ENCODE data around the gene MTCH2.
A peak's percentile ranks its signal among the peaks of the same experiment; 100 is the strongest.

MTCH2 gene

DNA sequence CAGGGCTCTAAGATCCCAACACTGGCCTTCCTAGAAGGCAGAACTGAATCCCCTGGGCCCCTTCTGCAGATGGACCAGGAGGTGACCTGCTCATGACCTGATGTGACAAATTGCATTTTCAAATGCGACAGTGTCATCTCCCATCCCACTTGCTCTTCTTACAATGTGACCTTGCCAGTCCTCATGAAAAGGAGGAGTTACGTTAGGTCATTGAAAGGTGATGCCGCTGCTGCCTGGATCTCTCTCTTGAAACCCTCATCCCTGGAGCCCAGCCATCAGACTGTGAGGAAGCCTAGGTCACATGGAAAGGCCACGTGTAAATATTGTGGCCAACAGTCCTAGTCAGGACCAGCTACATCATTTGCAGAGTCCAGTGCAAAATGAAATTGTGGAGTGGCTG lies 42.5 kb downstream of the MTCH2 start:
- TF ChIP-seq, protein P1, sequence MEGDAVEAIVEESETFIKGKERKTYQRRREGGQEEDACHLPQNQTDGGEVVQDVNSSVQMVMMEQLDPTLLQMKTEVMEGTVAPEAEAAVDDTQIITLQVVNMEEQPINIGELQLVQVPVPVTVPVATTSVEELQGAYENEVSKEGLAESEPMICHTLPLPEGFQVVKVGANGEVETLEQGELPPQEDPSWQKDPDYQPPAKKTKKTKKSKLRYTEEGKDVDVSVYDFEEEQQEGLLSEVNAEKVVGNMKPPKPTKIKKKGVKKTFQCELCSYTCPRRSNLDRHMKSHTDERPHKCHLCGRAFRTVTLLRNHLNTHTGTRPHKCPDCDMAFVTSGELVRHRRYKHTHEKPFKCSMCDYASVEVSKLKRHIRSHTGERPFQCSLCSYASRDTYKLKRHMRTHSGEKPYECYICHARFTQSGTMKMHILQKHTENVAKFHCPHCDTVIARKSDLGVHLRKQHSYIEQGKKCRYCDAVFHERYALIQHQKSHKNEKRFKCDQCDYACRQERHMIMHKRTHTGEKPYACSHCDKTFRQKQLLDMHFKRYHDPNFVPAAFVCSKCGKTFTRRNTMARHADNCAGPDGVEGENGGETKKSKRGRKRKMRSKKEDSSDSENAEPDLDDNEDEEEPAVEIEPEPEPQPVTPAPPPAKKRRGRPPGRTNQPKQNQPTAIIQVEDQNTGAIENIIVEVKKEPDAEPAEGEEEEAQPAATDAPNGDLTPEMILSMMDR (conservative IDR thresholded peaks at IDR 0.05; ENCODE audit: low read depth, low read length): no peak
- no peak for DNase-seq (ENCODE audit: low read depth)
- no peak overlapping the region for H3K4me3 ChIP-seq (ENCODE audit: low read depth, low read length)

- TF ChIP-seq, protein P1 (conservative IDR thresholded peaks at IDR 0.05; ENCODE audit: low read depth, low read length): no peak
- no peak for DNase-seq (ENCODE audit: low read depth)
- no peak overlapping the region for H3K4me3 ChIP-seq (ENCODE audit: low read depth, low read length)
Measured at GRCh38 chr11:47595967-47596366, 46.4 kb downstream of the MTCH2 start.

DNA sequence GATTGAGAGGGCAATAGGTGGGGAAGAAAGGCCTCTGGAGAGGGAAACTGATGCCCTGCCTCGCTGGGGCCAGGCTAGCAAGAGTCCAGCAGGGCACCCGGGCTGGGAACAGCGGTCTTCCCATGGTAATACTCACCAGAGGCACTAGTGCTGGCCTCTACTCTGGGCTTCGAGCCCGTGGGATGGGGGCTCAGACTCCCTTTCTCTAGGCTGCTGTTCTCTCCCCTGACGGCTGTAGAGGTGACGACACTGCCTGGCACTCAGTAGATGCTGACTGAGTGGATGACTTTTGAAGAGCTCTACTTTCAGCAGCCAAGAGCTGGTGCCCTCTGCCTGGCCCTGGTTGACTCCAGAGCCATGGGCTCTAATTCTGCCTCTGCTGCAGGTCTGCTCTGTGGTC lies 47.3 kb downstream of the MTCH2 start:
- TF ChIP-seq, protein P1 (conservative IDR thresholded peaks at IDR 0.05; ENCODE audit: low read depth, low read length): no peak
- DNase-seq (ENCODE audit: low read depth): no peak
- H3K4me3 ChIP-seq (ENCODE audit: low read depth, low read length): no peak overlapping the region

DNA sequence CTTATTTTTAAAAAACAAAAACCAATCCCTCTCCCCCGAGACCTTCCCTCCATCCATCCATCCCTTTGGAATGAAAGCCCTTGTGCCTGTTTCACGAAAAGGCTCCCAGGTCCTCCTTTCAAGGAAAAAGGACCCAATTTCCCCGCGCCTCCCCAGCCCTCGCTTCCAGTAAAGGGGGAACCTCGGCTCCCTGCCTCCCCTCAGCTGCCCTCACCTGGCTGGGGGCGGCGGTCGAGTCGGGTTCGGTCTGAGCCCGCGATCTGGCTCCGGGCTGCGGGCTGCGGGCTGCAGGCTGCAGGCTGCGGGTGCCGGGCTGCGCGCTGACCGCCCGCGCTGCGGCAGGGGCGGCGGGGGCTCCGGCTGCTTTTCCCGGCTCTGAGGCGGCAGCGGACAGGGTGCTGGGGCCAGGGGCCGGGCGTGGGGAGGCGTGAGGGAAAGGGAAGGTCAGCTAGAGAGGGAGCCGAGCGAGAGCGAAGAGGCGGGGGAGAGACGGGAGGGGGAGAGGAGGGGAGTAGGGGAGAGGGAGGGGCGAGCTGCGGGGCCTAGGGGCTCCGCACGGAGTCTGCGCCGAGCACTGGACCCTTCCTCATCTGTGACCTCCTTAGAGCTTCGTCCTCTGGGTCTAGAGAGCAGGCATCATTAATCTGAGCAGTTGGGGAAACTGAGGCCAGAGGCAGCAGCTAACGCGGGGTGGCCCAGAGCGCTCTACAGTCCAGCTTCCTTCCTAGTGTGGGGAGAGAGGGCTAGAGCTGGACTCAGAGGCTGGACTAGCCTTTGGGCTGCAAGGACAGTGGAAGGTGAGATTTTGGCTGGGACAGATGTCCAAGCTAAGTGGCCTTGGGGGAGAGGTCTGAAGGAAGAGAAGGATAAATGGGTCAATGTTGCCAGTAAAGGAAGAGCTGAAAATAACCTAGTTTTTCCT lies 48.2 kb downstream of the MTCH2 start, which contains the start of gene C1QTNF4:
Gene C1QTNF4, minus strand, starts transcription at position 478 of the 922 bp plus-strand sequence. CDS start 3,601 bp downstream, outside the sequence.
- H3K4me3 ChIP-seq (ENCODE audit: low read depth, low read length): peak within 1 kb of the TSS; percentile 37
- no peak for DNase-seq (ENCODE audit: low read depth)
- TF ChIP-seq, protein P1 (conservative IDR thresholded peaks at IDR 0.05; ENCODE audit: low read depth, low read length): no peak

- no peak overlapping the region for H3K4me3 ChIP-seq (ENCODE audit: low read depth, low read length)
- TF ChIP-seq, protein P1 (conservative IDR thresholded peaks at IDR 0.05; ENCODE audit: low read depth, low read length): no peak
- DNase-seq (ENCODE audit: low read depth): no peak
Measured at GRCh38 chr11:47593492-47593933, 48.8 kb downstream of the MTCH2 start.

DNA sequence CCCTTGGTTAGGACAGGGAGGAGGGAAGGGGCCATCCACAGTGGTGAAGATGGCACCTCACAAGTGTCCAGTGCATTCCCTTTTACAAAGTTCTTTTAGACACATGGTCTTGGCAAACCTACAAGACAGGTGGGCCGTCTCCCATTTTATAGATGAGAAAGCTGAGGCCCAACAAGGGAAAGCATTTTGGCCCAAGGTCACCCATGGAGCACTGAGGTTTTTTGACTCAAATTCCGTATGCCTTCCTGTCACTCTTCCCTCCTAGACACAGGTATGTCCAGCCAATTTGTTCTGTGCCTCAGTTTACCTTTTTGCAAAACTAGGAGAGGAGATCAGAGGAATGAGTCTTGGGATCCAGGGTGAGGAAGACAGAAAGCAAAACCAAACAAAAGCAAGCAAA lies 49.4 kb downstream of the MTCH2 start:
- TF ChIP-seq, protein P1 (conservative IDR thresholded peaks at IDR 0.05; ENCODE audit: low read depth, low read length): no peak
- DNase-seq (ENCODE audit: low read depth): no peak
- H3K4me3 ChIP-seq (ENCODE audit: low read depth, low read length): no peak overlapping the region

All from choroid plexus epithelial cell (primary cell).